ENCODE measurements around the gene NOL9. TPM values are rescaled to one million over a fixed set of nuclear protein-coding genes. Genes with fewer than 3 reads are reported as not detected.
A peak's percentile ranks its signal among the peaks of the same experiment; 100 is the strongest.

Gene NOL9
- total and polyA plus RNA-seq, 4 donors = 3.4 to 29.4 (median 16.7) TPM

- no peak for ATAC-seq (ENCODE audit: insufficient read depth, low FRiP score)
- Histone ChIP-seq H3K4me1 (ENCODE audit: control insufficient read depth in 5 of 5, insufficient read depth in 5 of 5, low read length in 5 of 5) (peaks cover 0 to 1% (median 0%) of the 10 kb centered on the region in 5 donors), H3K36me3 (ENCODE audit: control insufficient read depth in 4 of 4, insufficient read depth in 4 of 4, low read length in 4 of 4) (peaks cover 17 to 43% (median 28%) of the 10 kb centered on the region in 4 donors), H3K9ac (ENCODE audit: insufficient read depth in 1 of 2, low read length in 2 of 2) (no peak overlapping the region), H3K27ac (ENCODE audit: low read depth in 1 of 2, low read length in 1 of 2) (peak overlapping the region in 1 of 2 donors; percentile 45), H3K27me3 (ENCODE audit: control insufficient read depth in 3 of 3, insufficient read depth in 3 of 3, low read length in 2 of 3) (no peaks in the 10 kb centered on the region), H3K4me3 (no peak overlapping the region), H3K9me3 (ENCODE audit: control insufficient read depth in 4 of 4, insufficient read depth in 3 of 4, low read length in 3 of 4) (no peaks in the 10 kb centered on the region)
- 61 to 77% methylated on average over 10 of the region's 10 CpGs for WGBS, 2 donors
- no peak for TF ChIP-seq CTCF (IDR thresholded peaks at IDR 0.05; ENCODE audit: control extremely low read depth, extremely low read depth)
- DNase-seq = no peak
These were observed 8.8 kb downstream of the NOL9 start for GRCh38 chr1:6545276-6546112.

DNA sequence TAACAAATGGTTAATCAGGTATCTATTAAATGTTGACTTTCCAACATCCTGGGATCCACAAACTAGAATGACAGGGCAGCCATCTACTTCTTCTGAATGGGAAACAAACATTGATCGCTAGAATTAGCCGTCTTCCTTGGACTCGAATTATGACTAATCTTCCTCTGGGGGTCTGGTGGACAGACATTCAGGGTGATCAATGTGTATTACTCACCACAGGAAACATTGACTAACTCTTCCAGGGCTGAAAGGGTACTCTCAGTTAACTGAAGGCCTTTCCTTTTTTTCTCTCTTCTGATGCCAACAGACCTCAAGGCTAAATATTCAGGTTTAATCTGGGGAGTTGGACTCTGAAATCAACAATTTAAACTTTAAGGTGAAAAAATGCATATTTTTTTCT lies 9.5 kb downstream of the NOL9 start:
- no peak for DNase-seq
- Histone ChIP-seq H3K9ac (ENCODE audit: insufficient read depth in 1 of 2, low read length in 2 of 2) (no peak overlapping the region), H3K4me3 (no peak overlapping the region), H3K27me3 (ENCODE audit: control insufficient read depth in 3 of 3, insufficient read depth in 3 of 3, low read length in 2 of 3) (no peaks in the 10 kb centered on the region), H3K9me3 (ENCODE audit: control insufficient read depth in 4 of 4, insufficient read depth in 3 of 4, low read length in 3 of 4) (no peaks in the 10 kb centered on the region), H3K4me1 (ENCODE audit: control insufficient read depth in 5 of 5, insufficient read depth in 5 of 5, low read length in 5 of 5) (peaks cover 0 to 1% (median 0%) of the 10 kb centered on the region in 5 donors), H3K36me3 (ENCODE audit: control insufficient read depth in 4 of 4, insufficient read depth in 4 of 4, low read length in 4 of 4) (peaks cover 15 to 42% (median 28%) of the 10 kb centered on the region in 4 donors), H3K27ac (ENCODE audit: low read depth in 1 of 2, low read length in 1 of 2) (no peak overlapping the region)
- ATAC-seq (ENCODE audit: insufficient read depth, low FRiP score) = no peak
- 68 to 73% methylated on average over 3 of the region's 3 CpGs for WGBS, 2 donors
- TF ChIP-seq CTCF (IDR thresholded peaks at IDR 0.05; ENCODE audit: control extremely low read depth, extremely low read depth) = no peak

GRCh38 chr1:6538956-6539355 lies 15.4 kb downstream of the NOL9 start:
- WGBS, 2 donors = 57 to 82% methylated on average over 3 of the region's 3 CpGs
- H3K9me3 ChIP-seq (ENCODE audit: control insufficient read depth in 4 of 4, insufficient read depth in 3 of 4, low read length in 3 of 4) = no peaks in the 10 kb centered on the region
- no peaks in the 10 kb centered on the region for H3K4me1 ChIP-seq (ENCODE audit: control insufficient read depth in 5 of 5, insufficient read depth in 5 of 5, low read length in 5 of 5)
- no peak for ATAC-seq (ENCODE audit: insufficient read depth, low FRiP score)
- no peak for DNase-seq
- no peak overlapping the region for H3K4me3 ChIP-seq
- no peak for TF ChIP-seq CTCF (IDR thresholded peaks at IDR 0.05; ENCODE audit: control extremely low read depth, extremely low read depth)
- H3K9ac ChIP-seq (ENCODE audit: insufficient read depth in 1 of 2, low read length in 2 of 2) = no peak overlapping the region
- H3K36me3 ChIP-seq (ENCODE audit: control insufficient read depth in 4 of 4, insufficient read depth in 4 of 4, low read length in 4 of 4) = peaks cover 0 to 23% (median 12%) of the 10 kb centered on the region in 4 donors
- no peaks in the 10 kb centered on the region for H3K27me3 ChIP-seq (ENCODE audit: control insufficient read depth in 3 of 3, insufficient read depth in 3 of 3, low read length in 2 of 3)
- no peak overlapping the region for H3K27ac ChIP-seq (ENCODE audit: low read depth in 1 of 2, low read length in 1 of 2)

Measured in lung (tissue), 12 donors.